ENCODE data around the gene CCL27. TPM values are rescaled to one million over a fixed set of nuclear protein-coding genes. Genes with fewer than 3 reads are reported as not detected.

Gene CCL27
- total and polyA plus RNA-seq, 2 donors from 2014 or later, result not detected

DNA sequence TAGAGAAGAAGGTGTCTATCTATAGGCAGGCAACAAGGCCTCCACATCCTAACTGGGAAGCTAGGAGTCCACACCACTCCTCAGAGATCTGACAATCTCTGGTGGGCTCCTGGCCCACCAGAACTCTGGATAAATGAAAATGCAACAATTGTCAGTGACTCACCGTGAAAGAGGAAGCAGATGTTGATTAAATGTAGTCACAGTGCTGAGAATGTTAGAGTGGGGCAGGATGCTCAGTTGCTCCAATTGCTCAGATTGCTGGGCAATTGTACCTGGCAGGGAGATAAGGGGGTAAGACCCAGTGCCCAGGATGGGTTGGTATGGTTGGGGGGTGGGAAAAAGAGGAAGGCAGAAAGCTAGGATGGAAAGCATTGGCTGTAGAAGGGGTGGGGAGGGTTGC, 24.3 kb upstream of the CCL27 start:
- Histone ChIP-seq H3K9me3 (ENCODE audit: control insufficient read depth in 2 of 3, insufficient read depth in 1 of 3, low read length in 3 of 3) (no peaks in the 10 kb centered on the region), H3K4me3 (ENCODE audit: low read length in 3 of 3) (no peak overlapping the region), H3K27me3 (ENCODE audit: control insufficient read depth, insufficient read depth, low read length) (no peaks in the 10 kb centered on the region), H3K4me1 (ENCODE audit: control insufficient read depth in 2 of 3, insufficient read depth in 2 of 3, low read depth in 1 of 3, low read length in 3 of 3) (no peaks in the 10 kb centered on the region), H3K36me3 (ENCODE audit: control insufficient read depth in 2 of 3, insufficient read depth in 3 of 3, low read length in 3 of 3) (no peaks in the 10 kb centered on the region), H3K9ac (ENCODE audit: low read length in 3 of 3) (no peak overlapping the region), H3K27ac (ENCODE audit: low read depth in 2 of 2, low read length in 2 of 2) (no peak overlapping the region)
- TF ChIP-seq, protein P1, sequence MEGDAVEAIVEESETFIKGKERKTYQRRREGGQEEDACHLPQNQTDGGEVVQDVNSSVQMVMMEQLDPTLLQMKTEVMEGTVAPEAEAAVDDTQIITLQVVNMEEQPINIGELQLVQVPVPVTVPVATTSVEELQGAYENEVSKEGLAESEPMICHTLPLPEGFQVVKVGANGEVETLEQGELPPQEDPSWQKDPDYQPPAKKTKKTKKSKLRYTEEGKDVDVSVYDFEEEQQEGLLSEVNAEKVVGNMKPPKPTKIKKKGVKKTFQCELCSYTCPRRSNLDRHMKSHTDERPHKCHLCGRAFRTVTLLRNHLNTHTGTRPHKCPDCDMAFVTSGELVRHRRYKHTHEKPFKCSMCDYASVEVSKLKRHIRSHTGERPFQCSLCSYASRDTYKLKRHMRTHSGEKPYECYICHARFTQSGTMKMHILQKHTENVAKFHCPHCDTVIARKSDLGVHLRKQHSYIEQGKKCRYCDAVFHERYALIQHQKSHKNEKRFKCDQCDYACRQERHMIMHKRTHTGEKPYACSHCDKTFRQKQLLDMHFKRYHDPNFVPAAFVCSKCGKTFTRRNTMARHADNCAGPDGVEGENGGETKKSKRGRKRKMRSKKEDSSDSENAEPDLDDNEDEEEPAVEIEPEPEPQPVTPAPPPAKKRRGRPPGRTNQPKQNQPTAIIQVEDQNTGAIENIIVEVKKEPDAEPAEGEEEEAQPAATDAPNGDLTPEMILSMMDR (IDR thresholded peaks at IDR 0.05; ENCODE audit: borderline replicate concordance, extremely low read depth, insufficient read depth), result no peak
- DNase-seq (no peak), FAIRE-seq (no peak)
- intact Hi-C loops (cut with DNase I), result no loop called here

GRCh38 chr9:34686231-34686630, 23.8 kb upstream of the CCL27 start:
- Histone ChIP-seq H3K36me3 (ENCODE audit: control insufficient read depth in 2 of 3, insufficient read depth in 3 of 3, low read length in 3 of 3) (no peaks in the 10 kb centered on the region), H3K4me1 (ENCODE audit: control insufficient read depth in 2 of 3, insufficient read depth in 2 of 3, low read depth in 1 of 3, low read length in 3 of 3) (no peaks in the 10 kb centered on the region), H3K9ac (ENCODE audit: low read length in 3 of 3) (no peak overlapping the region), H3K27ac (ENCODE audit: low read depth in 2 of 2, low read length in 2 of 2) (no peak overlapping the region), H3K9me3 (ENCODE audit: control insufficient read depth in 2 of 3, insufficient read depth in 1 of 3, low read length in 3 of 3) (no peaks in the 10 kb centered on the region), H3K4me3 (ENCODE audit: low read length in 3 of 3) (no peak overlapping the region), H3K27me3 (ENCODE audit: control insufficient read depth, insufficient read depth, low read length) (no peaks in the 10 kb centered on the region)
- intact Hi-C loops (cut with DNase I), result no loop called here
- TF ChIP-seq, protein P1 (IDR thresholded peaks at IDR 0.05; ENCODE audit: borderline replicate concordance, extremely low read depth, insufficient read depth), result no peak
- DNase-seq (no peak), FAIRE-seq (no peak)

DNA sequence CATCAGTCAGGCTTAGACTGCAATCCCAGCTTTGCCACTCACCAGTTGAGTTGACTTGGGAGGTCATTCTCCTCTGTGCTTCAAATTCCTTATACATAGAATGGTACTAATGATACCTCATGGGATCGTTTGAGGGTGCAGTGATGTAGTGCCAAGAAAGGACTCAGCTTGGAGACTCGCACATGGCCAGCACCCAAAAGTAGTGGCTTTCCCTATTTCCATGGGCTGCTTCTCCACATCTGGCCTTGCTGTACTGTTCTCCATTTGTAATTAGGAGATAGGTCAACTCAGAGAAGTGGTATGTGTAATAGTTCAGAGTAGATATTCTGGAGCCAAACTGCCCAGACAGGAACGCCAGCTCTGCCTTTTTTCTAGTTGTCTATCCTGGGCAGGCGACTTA, 23.1 kb upstream of the CCL27 start:
- intact Hi-C loops (cut with DNase I), result no loop called here
- DNase-seq (no peak), FAIRE-seq (no peak)
- H3K4me1 ChIP-seq (ENCODE audit: control insufficient read depth in 2 of 3, insufficient read depth in 2 of 3, low read depth in 1 of 3, low read length in 3 of 3), result no peaks in the 10 kb centered on the region
- H3K9me3 ChIP-seq (ENCODE audit: control insufficient read depth in 2 of 3, insufficient read depth in 1 of 3, low read length in 3 of 3), result no peaks in the 10 kb centered on the region
- H3K36me3 ChIP-seq (ENCODE audit: control insufficient read depth in 2 of 3, insufficient read depth in 3 of 3, low read length in 3 of 3), result no peaks in the 10 kb centered on the region
- no peak overlapping the region for H3K27ac ChIP-seq (ENCODE audit: low read depth in 2 of 2, low read length in 2 of 2)
- no peak overlapping the region for H3K4me3 ChIP-seq (ENCODE audit: low read length in 3 of 3)
- no peak overlapping the region for H3K9ac ChIP-seq (ENCODE audit: low read length in 3 of 3)
- no peaks in the 10 kb centered on the region for H3K27me3 ChIP-seq (ENCODE audit: control insufficient read depth, insufficient read depth, low read length)
- TF ChIP-seq, protein P1 (IDR thresholded peaks at IDR 0.05; ENCODE audit: borderline replicate concordance, extremely low read depth, insufficient read depth), result no peak

DNA sequence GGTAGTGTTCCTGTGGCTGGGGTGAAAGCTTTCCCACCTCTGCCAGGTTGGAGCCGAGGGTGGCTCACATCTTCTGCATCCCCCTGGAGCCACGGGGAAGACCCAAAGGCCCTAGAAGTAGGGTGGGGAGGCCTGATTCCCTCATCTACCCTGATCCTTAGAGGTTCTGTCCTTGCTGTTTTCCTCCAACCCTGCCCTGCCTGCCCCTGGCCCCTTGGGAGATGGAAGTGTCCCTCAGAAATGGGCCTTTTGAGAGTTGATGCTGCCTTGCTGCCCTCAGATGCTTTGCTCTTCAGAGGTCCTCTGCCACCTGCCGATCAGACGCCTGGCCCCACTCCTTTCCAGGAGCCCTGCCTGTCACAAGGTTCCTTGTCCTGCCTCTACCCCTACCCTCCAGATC, 22.4 kb upstream of the CCL27 start:
- FAIRE-seq, result no peak
- intact Hi-C loops (cut with DNase I), result no loop called here
- no peaks in the 10 kb centered on the region for H3K27me3 ChIP-seq (ENCODE audit: control insufficient read depth, insufficient read depth, low read length)
- H3K4me1 ChIP-seq (ENCODE audit: control insufficient read depth in 2 of 3, insufficient read depth in 2 of 3, low read depth in 1 of 3, low read length in 3 of 3), result no peaks in the 10 kb centered on the region
- H3K4me3 ChIP-seq (ENCODE audit: low read length in 3 of 3), result no peak overlapping the region
- TF ChIP-seq, protein P1 (IDR thresholded peaks at IDR 0.05; ENCODE audit: borderline replicate concordance, extremely low read depth, insufficient read depth), result no peak
- no peaks in the 10 kb centered on the region for H3K36me3 ChIP-seq (ENCODE audit: control insufficient read depth in 2 of 3, insufficient read depth in 3 of 3, low read length in 3 of 3)
- no peak overlapping the region for H3K9ac ChIP-seq (ENCODE audit: low read length in 3 of 3)
- DNase-seq, result no peak
- H3K27ac ChIP-seq (ENCODE audit: low read depth in 2 of 2, low read length in 2 of 2), result no peak overlapping the region
- no peaks in the 10 kb centered on the region for H3K9me3 ChIP-seq (ENCODE audit: control insufficient read depth in 2 of 3, insufficient read depth in 1 of 3, low read length in 3 of 3)
